ENCODE results near the gene CCNL1. TPM values are rescaled to one million over a fixed set of nuclear protein-coding genes. Genes with fewer than 3 reads are reported as not detected.

CCNL1 gene
- total RNA-seq = 1,000 to 10,000 TPM in 2 of 5 experiments, 100 to 1,000 TPM in 3; 230 to 1,170 (median 374) TPM
- 10 to 100 TPM; 65.4 to 68.3 TPM for polyA plus RNA-seq
- total RNA-seq = 1,797 reads per million, percentile 100 among the genes with 10 or more reads in this experiment

DNA sequence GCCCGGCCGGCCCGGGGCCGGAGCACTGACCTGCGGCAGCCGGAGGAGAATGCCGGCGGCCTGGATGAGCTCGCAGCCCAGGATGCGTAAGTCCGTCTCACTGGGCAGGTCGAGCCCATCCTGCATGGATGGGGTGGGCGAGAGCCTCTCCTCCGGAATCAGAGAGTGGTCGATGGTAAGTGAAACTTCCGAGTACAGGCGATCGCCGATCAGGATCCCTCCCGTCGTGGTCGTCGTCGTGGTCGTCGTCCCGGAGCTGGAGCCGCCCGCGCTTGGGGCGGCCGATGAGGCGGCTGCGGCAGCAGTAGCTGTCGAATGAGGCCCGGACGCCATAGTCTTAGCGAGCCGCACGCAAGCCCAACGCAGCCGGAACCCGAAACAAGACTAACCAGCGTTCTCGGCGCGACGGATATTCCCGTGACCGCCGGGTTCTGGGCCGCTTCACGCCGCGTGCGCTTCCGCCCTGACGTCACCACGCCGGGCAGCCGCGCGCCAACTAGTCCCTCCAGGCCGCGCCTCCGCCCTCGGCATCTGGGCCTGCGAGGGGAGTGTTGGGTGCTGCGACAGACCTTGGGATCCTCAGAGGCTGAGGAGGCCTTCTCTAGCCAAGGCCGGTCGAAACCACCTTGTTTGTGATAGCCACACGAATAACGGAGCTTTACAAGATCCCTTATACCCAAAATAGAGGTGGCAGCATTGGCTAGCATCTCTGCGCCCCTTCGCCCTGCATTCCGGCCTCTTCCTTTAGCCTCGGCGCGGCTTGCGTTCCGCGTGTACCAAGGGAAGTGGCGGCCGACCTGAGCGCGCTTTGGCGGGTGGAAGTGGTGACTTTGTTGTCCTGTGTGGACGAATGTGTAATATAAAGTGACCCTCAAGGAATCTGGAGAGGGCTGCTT lies at the start of gene CCNL1:
Gene CCNL1 (minus strand): TSS at position 386 of the 896 bp plus-strand sequence. CDS start 53 bp downstream, at position 333.
- H3K27ac Mint-ChIP-seq = peak within 1 kb of the TSS; percentile 96 to 100 (median 98)
- Histone ChIP-seq H3K9me3 (ENCODE audit: control insufficient read depth in 2 of 3, low read length in 3 of 3) (no peaks in the 10 kb centered on the region), H3K27ac (ENCODE audit: low read depth, low read length) (peak within 1 kb of the TSS; percentile 97), H3K36me3 (ENCODE audit: control insufficient read depth in 2 of 3, insufficient read depth in 3 of 3, low read length in 3 of 3) (peaks cover 26 to 41% (median 33%) of the 10 kb centered on the region in 3 experiments), H3K4me1 (ENCODE audit: control insufficient read depth in 2 of 2, insufficient read depth in 2 of 2, low read length in 2 of 2) (peaks cover 39 to 45% of the 10 kb centered on the region in 2 donors), H3K4me3 (ENCODE audit: low read length) (peak within 1 kb of the TSS; percentile 92), H3K27me3 (ENCODE audit: control insufficient read depth in 2 of 2, insufficient read depth in 2 of 2, low read length in 2 of 2) (no peaks in the 10 kb centered on the region)
- ChIA-PET CTCF (interaction anchor here (0.9 to 2.6 kb wide), 3 partner anchors 9 to 15 kb away, joined by 4 to 27 read pairs (median 4); no protein-coding TSS in a partner anchor), POLR2A (interaction anchor here (0.6 to 7.3 kb wide), 34 partner anchors 9 to 1354 kb away, joined by 3 to 520 read pairs (median 8); partner anchors contain the start of genes C3orf33, SLC33A1, SSR3 and TIPARP)
- peaks cover 37 to 69% (median 65%) of the 10 kb centered on the region in 7 donors for H3K4me1 Mint-ChIP-seq
- ATAC-seq (peak; percentile 88), DNase-seq (peak; percentile 94 to 98 (median 97))
- no peaks in the 10 kb centered on the region for H3K27me3 Mint-ChIP-seq
- H3K4me3 Mint-ChIP-seq = peak within 1 kb of the TSS; percentile 91 to 100 (median 96)
- peaks cover 12 to 41% (median 36%) of the 10 kb centered on the region in 5 donors for H3K36me3 Mint-ChIP-seq
- peaks cover 0 to 12% (median 0%) of the 10 kb centered on the region in 11 donors for H3K9me3 Mint-ChIP-seq
- intact Hi-C loops (cut with micrococcal nuclease) = loop anchor here (1.0 to 5.0 kb wide), 15 partner anchors 9 to 1642 kb away; partner anchors contain the start of genes SLC33A1 (in 2 of the 2), SSR3 (in 2 of the 2), TIPARP (in 2 of the 2) and GMPS (in 1 of the 2)

DNA sequence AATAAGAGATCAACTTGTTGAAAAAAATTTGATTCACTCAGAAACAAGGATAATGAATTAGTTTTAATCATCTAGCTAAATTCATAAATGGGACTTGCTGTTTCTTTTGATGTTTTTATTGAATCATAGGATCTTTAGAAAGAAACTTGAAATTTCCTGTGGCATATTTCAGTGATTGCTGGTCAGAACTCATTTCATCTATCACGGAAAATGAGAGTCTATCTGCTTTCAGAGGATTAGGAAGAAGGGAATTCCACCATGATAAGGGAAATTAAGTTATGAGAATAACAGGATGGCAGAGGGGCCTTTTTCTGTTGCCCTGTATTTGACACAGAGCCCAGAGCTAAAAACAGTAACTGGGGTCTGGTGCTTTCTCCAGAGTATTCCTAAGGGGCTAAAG lies 44.9 kb upstream of the CCNL1 start:
- no peak overlapping the region for H3K4me3 Mint-ChIP-seq
- intact Hi-C loops (cut with micrococcal nuclease) = loop anchor here (1.0 to 10.0 kb wide), 3 partner anchors 34 to 370 kb away; no protein-coding TSS in a partner anchor
- POLR2A ChIA-PET = no interaction called here

DNA sequence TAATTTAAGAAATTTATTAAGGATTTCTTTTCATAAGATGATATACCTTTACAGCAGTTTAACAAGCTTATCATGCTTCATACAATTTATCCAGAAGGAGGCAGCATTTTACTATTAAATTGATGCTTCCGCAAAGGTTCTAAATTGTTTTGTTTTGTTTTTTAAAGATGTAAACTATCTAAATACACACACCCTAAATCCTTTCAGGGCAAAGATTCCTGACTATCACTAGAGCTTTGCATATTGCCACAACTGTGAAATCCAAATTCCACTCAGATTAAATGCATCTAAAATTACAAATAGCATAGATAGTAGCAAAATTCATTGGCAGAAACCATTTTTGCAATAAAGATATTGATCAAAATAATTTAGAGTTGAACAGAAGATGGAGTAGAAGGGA lies 44.5 kb upstream of the CCNL1 start:
- peaks cover 0 to 15% (median 0%) of the 10 kb centered on the region in 5 donors for H3K36me3 Mint-ChIP-seq
- peaks cover 0 to 4% (median 0%) of the 10 kb centered on the region in 3 experiments for H3K36me3 ChIP-seq (ENCODE audit: control insufficient read depth in 2 of 3, insufficient read depth in 3 of 3, low read length in 3 of 3)
- H3K4me3 ChIP-seq (ENCODE audit: low read length) = no peak overlapping the region
- intact Hi-C loops (cut with micrococcal nuclease) = loop anchor here (1.0 to 10.0 kb wide), 3 partner anchors 35 to 370 kb away; no protein-coding TSS in a partner anchor
- no peaks in the 10 kb centered on the region for H3K4me1 Mint-ChIP-seq
- peak overlapping the region in 1 of 9 donors; percentile 25 for H3K27ac Mint-ChIP-seq
- ChIA-PET CTCF (no interaction called here), POLR2A (no interaction called here)
- no peak for DNase-seq
- no peaks in the 10 kb centered on the region for H3K4me1 ChIP-seq (ENCODE audit: control insufficient read depth in 2 of 2, insufficient read depth in 2 of 2, low read length in 2 of 2)
- H3K9me3 ChIP-seq (ENCODE audit: control insufficient read depth in 2 of 3, low read length in 3 of 3) = no peaks in the 10 kb centered on the region
- H3K27ac ChIP-seq (ENCODE audit: low read depth, low read length) = no peak overlapping the region
- no peak for ATAC-seq
- H3K9me3 Mint-ChIP-seq = peaks cover 0 to 3% (median 0%) of the 10 kb centered on the region in 11 donors
- H3K4me3 Mint-ChIP-seq = no peak overlapping the region
- H3K27me3 ChIP-seq (ENCODE audit: control insufficient read depth in 2 of 2, insufficient read depth in 2 of 2, low read length in 2 of 2) = no peaks in the 10 kb centered on the region
- H3K27me3 Mint-ChIP-seq = peaks cover 0 to 11% (median 0%) of the 10 kb centered on the region in 5 donors

More for the DNA sequence above, 44.9 kb upstream of the CCNL1 start:
- H3K4me1 ChIP-seq (ENCODE audit: control insufficient read depth in 2 of 2, insufficient read depth in 2 of 2, low read length in 2 of 2) = no peaks in the 10 kb centered on the region
- H3K27me3 ChIP-seq (ENCODE audit: control insufficient read depth in 2 of 2, insufficient read depth in 2 of 2, low read length in 2 of 2) = no peaks in the 10 kb centered on the region
- H3K36me3 ChIP-seq (ENCODE audit: control insufficient read depth in 2 of 3, insufficient read depth in 3 of 3, low read length in 3 of 3) = peaks cover 0 to 5% (median 0%) of the 10 kb centered on the region in 3 experiments
- no peaks in the 10 kb centered on the region for H3K9me3 ChIP-seq (ENCODE audit: control insufficient read depth in 2 of 3, low read length in 3 of 3)
- Mint-ChIP-seq H3K4me1 (no peaks in the 10 kb centered on the region), H3K9me3 (no peaks in the 10 kb centered on the region), H3K27me3 (peaks cover 0 to 11% (median 0%) of the 10 kb centered on the region in 5 donors), H3K36me3 (peaks cover 0 to 13% (median 0%) of the 10 kb centered on the region in 5 donors), H3K27ac (no peak overlapping the region)
- no peak overlapping the region for H3K27ac ChIP-seq (ENCODE audit: low read depth, low read length)
- CTCF ChIA-PET = no interaction called here
- no peak for ATAC-seq
- H3K4me3 ChIP-seq (ENCODE audit: low read length) = no peak overlapping the region
- no peak for DNase-seq

- Histone ChIP-seq H3K27me3 (ENCODE audit: control insufficient read depth in 2 of 2, insufficient read depth in 2 of 2, low read length in 2 of 2) (no peaks in the 10 kb centered on the region), H3K9me3 (ENCODE audit: control insufficient read depth in 2 of 3, low read length in 3 of 3) (peaks cover 0 to 9% (median 0%) of the 10 kb centered on the region in 3 experiments), H3K4me3 (ENCODE audit: low read length) (no peak overlapping the region), H3K4me1 (ENCODE audit: control insufficient read depth in 2 of 2, insufficient read depth in 2 of 2, low read length in 2 of 2) (no peaks in the 10 kb centered on the region), H3K27ac (ENCODE audit: low read depth, low read length) (no peak overlapping the region), H3K36me3 (ENCODE audit: control insufficient read depth in 2 of 3, insufficient read depth in 3 of 3, low read length in 3 of 3) (no peaks in the 10 kb centered on the region)
- intact Hi-C loops (cut with micrococcal nuclease) = loop anchor here (1.0 to 10.0 kb wide), 7 partner anchors 26 to 1051 kb away; partner anchors contain the start of gene CCNL1 (in 2 of the 2)
- Mint-ChIP-seq H3K27me3 (peaks cover 0 to 11% (median 0%) of the 10 kb centered on the region in 5 donors), H3K4me1 (no peaks in the 10 kb centered on the region), H3K27ac (no peak overlapping the region), H3K36me3 (peaks cover 0 to 11% (median 0%) of the 10 kb centered on the region in 5 donors), H3K9me3 (peaks cover 0 to 24% (median 8%) of the 10 kb centered on the region in 11 donors), H3K4me3 (no peak overlapping the region)
- CTCF ChIA-PET = interaction anchor here (0.5 to 1.4 kb wide), 4 partner anchors 9 to 41 kb away, joined by 3 to 8 read pairs (median 4); no protein-coding TSS in a partner anchor
- ATAC-seq = peak; percentile 51
- DNase-seq = peak in 5 of 9 donors; percentile 10 to 37 (median 16)
- POLR2A ChIA-PET = interaction anchor here (2.3 to 3.5 kb wide), 2 partner anchors 27 to 42 kb away, joined by 18 to 20 read pairs; partner anchors contain the start of gene CCNL1
Observed at GRCh38 chr3:157201648-157202278, 41.8 kb upstream of the CCNL1 start.

DNA sequence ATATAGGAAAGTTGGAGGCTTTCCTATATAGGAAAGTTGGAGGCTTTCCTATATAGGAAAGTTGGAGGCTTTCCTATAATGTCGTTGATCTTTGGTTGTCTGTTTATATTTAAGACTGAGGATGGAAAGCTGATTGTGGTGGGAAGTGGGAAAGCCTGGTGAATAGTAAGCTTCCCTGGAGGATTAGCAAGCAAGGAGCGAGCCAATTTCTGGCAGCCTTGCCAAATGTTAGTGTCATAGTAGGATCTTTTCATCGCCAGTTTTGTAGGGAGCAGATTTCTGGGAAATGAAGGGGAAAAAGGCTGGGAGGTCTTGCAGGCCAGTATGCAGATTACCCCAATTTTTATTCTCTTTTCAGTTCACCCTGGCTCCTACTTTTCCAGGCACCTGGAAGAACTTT lies 39.9 kb upstream of the CCNL1 start:
- Histone ChIP-seq H3K4me1 (ENCODE audit: control insufficient read depth in 2 of 2, insufficient read depth in 2 of 2, low read length in 2 of 2) (no peaks in the 10 kb centered on the region), H3K27ac (ENCODE audit: low read depth, low read length) (no peak overlapping the region), H3K9me3 (ENCODE audit: control insufficient read depth in 2 of 3, low read length in 3 of 3) (peaks cover 0 to 19% (median 0%) of the 10 kb centered on the region in 3 experiments), H3K36me3 (ENCODE audit: control insufficient read depth in 2 of 3, insufficient read depth in 3 of 3, low read length in 3 of 3) (no peaks in the 10 kb centered on the region), H3K27me3 (ENCODE audit: control insufficient read depth in 2 of 2, insufficient read depth in 2 of 2, low read length in 2 of 2) (no peaks in the 10 kb centered on the region), H3K4me3 (ENCODE audit: low read length) (no peak overlapping the region)
- H3K27me3 Mint-ChIP-seq = peaks cover 0 to 11% (median 0%) of the 10 kb centered on the region in 5 donors
- ChIA-PET CTCF (no interaction called here), POLR2A (no interaction called here)
- no peak for ATAC-seq
- peak overlapping the region in 1 of 9 donors; percentile 13 for H3K27ac Mint-ChIP-seq
- no peak for DNase-seq
- intact Hi-C loops (cut with micrococcal nuclease) = loop anchor here (2.0 to 10.0 kb wide), 3 partner anchors 39 to 375 kb away; partner anchors contain the start of gene CCNL1 (in 1 of the 2)
- H3K36me3 Mint-ChIP-seq = peaks cover 1 to 15% (median 6%) of the 10 kb centered on the region in 5 donors
- no peak overlapping the region for H3K4me3 Mint-ChIP-seq
- H3K9me3 Mint-ChIP-seq = peaks cover 4 to 43% (median 23%) of the 10 kb centered on the region in 11 donors
- peaks cover 0 to 2% (median 0%) of the 10 kb centered on the region in 7 donors for H3K4me1 Mint-ChIP-seq
